HepG2 (cell line): Measurements from ENCODE around the gene ZMIZ1. TPM values are rescaled to one million over a fixed set of nuclear protein-coding genes. Genes with fewer than 3 reads are reported as not detected.

Experiments
- ATAC-seq: fragments of 200-7000 bp; cut with Tn5 transposase; 3 replicates; pipeline ENCODE4 v1.9.1; 2020; ENCODE audit warnings: mild to moderate bottlenecking, moderate library complexity
- BruUV-seq: library from RNA; stranded (reverse); fragments of 400-500 nt; replicated peaks from 2 replicates; lab custom pipeline; 2021; lab: Mats Ljungman, UMichigan
- CTCF ChIA-PET: fragments of 300-600 bp; formaldehyde crosslinking; extraction: SDS; loops from one replicate; lab custom pipeline; 2021; ENCODE audit warnings: low total read pairs, inconsistent platforms, low intra/inter-chr PET ratio; lab: Yijun Ruan, JAX
- POLR2A ChIA-PET: fragments of 350-600 bp; sonication (Branson Sonifier 250); formaldehyde crosslinking; loops from one replicate; lab custom pipeline; 2020; ENCODE audit warnings: antibody characterized with exemption, inconsistent platforms; lab: Yijun Ruan, JAX
- DNase-seq: peaks from one replicate; pipeline ENCODE4 v3.0.0-alpha.2; 2015; ENCODE audit warnings: low spot score
- FAIRE-seq: peaks from 3 replicates; lab custom pipeline; 2011; peaks lifted over from hg19 to GRCh38; lab: Jason Lieb, UNC
- H2AFZ ChIP-seq: one replicate; pipeline ENCODE4 v1.6.1; 2011; ENCODE audit warnings: low read length, inconsistent platforms
- H3K27ac ChIP-seq: fragments of 300-600 bp; 3 replicates; pipeline ENCODE4 v1.8.0; 2011; ENCODE audit warnings: mixed run types, mild to moderate bottlenecking, mixed read lengths, low read length, inconsistent platforms; ENCODE audit not compliant: insufficient read depth; ENCODE audit errors: extremely low read length
- H3K27me3 ChIP-seq, 2 experiments: fragments of 200-600 bp in 1 of 2; 2 replicates in 1 of 2; 3 replicates in 1 of 2; pipeline versions ENCODE4 v1.6.0 to v1.8.0; 2011; ENCODE audit warnings: low read length in 2 of 2, mild to moderate bottlenecking in 2 of 2, moderate library complexity in 2 of 2, inconsistent platforms in 1 of 2; ENCODE audit not compliant: insufficient read depth in 2 of 2, control insufficient read depth in 1 of 2
- H3K36me3 ChIP-seq, 2 experiments: fragments of 200-600 bp in 1 of 2; replicated peaks in 1 of 2; 2 replicates in 1 of 2; 3 replicates in 1 of 2; pipeline versions ENCODE4 v1.5.1 to v1.8.0; 2011; ENCODE audit warnings: low read length in 2 of 2, inconsistent platforms in 1 of 2; ENCODE audit not compliant: insufficient read depth in 2 of 2, control insufficient read depth in 1 of 2
- H3K4me1 ChIP-seq: 2 replicates; pipeline ENCODE4 v1.5.1; 2012; ENCODE audit warnings: low read length, inconsistent platforms; ENCODE audit not compliant: insufficient read depth
- H3K4me2 ChIP-seq: 2 replicates; pipeline ENCODE4 v1.6.0; 2011; ENCODE audit warnings: low read depth, low read length, inconsistent platforms
- H3K4me3 ChIP-seq, 3 experiments: fragments of 200-600 bp in 1 of 3; sonication (generic), shearing (Covaris generic) in 1 of 3; replicated peaks in 1 of 3; 2 replicates each; pipeline ENCODE4 v1.5.1; 2011 to 2016; ENCODE audit warnings: low read length in 3 of 3, inconsistent platforms in 2 of 3, low read depth in 2 of 3, mild to moderate bottlenecking in 2 of 3, control low read depth in 1 of 3, mixed read lengths in 1 of 3; ENCODE audit not compliant: insufficient read depth in 1 of 3
- H3K79me2 ChIP-seq: one replicate; pipeline ENCODE4 v1.6.1; 2011; ENCODE audit warnings: low read length, inconsistent platforms; ENCODE audit not compliant: insufficient read depth
- H3K9ac ChIP-seq: 2 replicates; pipeline ENCODE4 v1.6.0; 2011; ENCODE audit warnings: mild to moderate bottlenecking, low read depth, low read length, inconsistent platforms; ENCODE audit not compliant: insufficient read depth
- H3K9me3 ChIP-seq: 2 replicates; pipeline ENCODE4 v1.5.1; 2012; ENCODE audit warnings: mild to moderate bottlenecking, low read length
- H4K20me1 ChIP-seq: 2 replicates; pipeline ENCODE4 v1.6.0; 2011; ENCODE audit warnings: inconsistent platforms, mild to moderate bottlenecking, low read length, moderate library complexity; ENCODE audit not compliant: insufficient read depth
- ADNP ChIP-seq: sonication (generic); formaldehyde crosslinking; IDR thresholded peaks from 2 replicates; pipeline ENCODE4 v1.4.0; 2020; ENCODE audit warnings: missing genetic modification reagents
- DRAP1 ChIP-seq: IDR thresholded peaks from 2 replicates; pipeline ENCODE4 v1.6.1; 2016; ENCODE audit warnings: missing genetic modification reagents, missing compliant biosample characterization
- EEA1 ChIP-seq: sonication (generic); formaldehyde crosslinking; IDR thresholded peaks from 2 replicates; pipeline ENCODE4 v1.5.1; 2020; ENCODE audit warnings: mild to moderate bottlenecking, missing genetic modification reagents, borderline replicate concordance
- HIVEP1 ChIP-seq: sonication (generic); formaldehyde crosslinking; IDR thresholded peaks from 2 replicates; pipeline ENCODE4 v1.4.0; 2020; ENCODE audit warnings: mild to moderate bottlenecking, missing genetic modification reagents
- KDM2A ChIP-seq: sonication (generic); formaldehyde crosslinking; IDR thresholded peaks from 2 replicates; pipeline ENCODE4 v1.4.0; 2020; ENCODE audit warnings: low read depth, missing genetic modification reagents, borderline replicate concordance
- MYC ChIP-seq: sonication (generic); formaldehyde crosslinking; IDR thresholded peaks from 2 replicates; pipeline ENCODE4 v1.9.0; 2021; ENCODE audit warnings: missing genetic modification reagents, borderline replicate concordance
- NONO ChIP-seq, 2 experiments: fragments of 450-650 bp in 1 of 2; sonication (generic) in 1 of 2; formaldehyde crosslinking in 1 of 2; IDR thresholded peaks in 1 of 2; conservative IDR thresholded peaks in 1 of 2; 2 replicates each; pipeline versions ENCODE4 v1.6.1 to v1.8.0; 2017 to 2022; ENCODE audit warnings: mild to moderate bottlenecking in 1 of 2, missing genetic modification reagents in 1 of 2, moderate library complexity in 1 of 2
- SNRNP70 ChIP-seq: fragments of 200-400 bp; formaldehyde crosslinking; IDR thresholded peaks from 2 replicates; pipeline ENCODE4 v1.6.1; 2017; ENCODE audit warnings: mild to moderate bottlenecking, low read depth, low read length, moderate library complexity
- ZBTB7A ChIP-seq: sonication (generic); formaldehyde crosslinking; IDR thresholded peaks from 2 replicates; pipeline ENCODE4 v1.8.0; 2022; ENCODE audit warnings: mild to moderate bottlenecking, missing genetic modification reagents
- ZFP36 ChIP-seq: fragments of 150-350 bp; IDR thresholded peaks from 2 replicates; pipeline ENCODE4 v1.6.1; 2018; ENCODE audit warnings: borderline replicate concordance, low read length, low read depth; ENCODE audit not compliant: partially characterized antibody
- WGBS: methylation state at CpG from one replicate; pipeline ENCODE4 v1.1.6; 2017; ENCODE audit warnings: low lambda C conversion rate; 5-methylcytosine and 5-hydroxymethylcytosine counted together
- in situ Hi-C: cut with HindIII; loops from 2 replicates; pipeline ENCODE4 v1.10.0; 2017; ENCODE audit warnings: low pct_unique_long_range_greater_than_20kb; ENCODE audit not compliant: extremely low pct_ligation_motif_present
- intact Hi-C: fragments of 100-400 bp; cut with micrococcal nuclease; formaldehyde crosslinking; loops from one replicate; pipeline ENCODE4 v1.10.0; 2022; ENCODE audit not compliant: unreplicated experiment
- polyA plus RNA-seq, 8 experiments: library from polyadenylated mRNA; depleted of rRNA in 3 of 8; stranded (reverse) in 7 of 8; unstranded in 1 of 8; fragments of >200 nt; fragmentation: Illumina TruSeq in 4 of 8; extraction: Trizol in 4 of 8; gene quantifications; 2 replicates each; pipeline versions ENCODE4 v1.2.1 to v1.2.3, GENCODE V29; 2011 to 2016; ENCODE audit warnings: low read depth in 4 of 8, missing spikeins in 1 of 8, mixed read lengths in 1 of 8; ENCODE audit not compliant: insufficient read depth in 1 of 8
- total RNA-seq, 5 experiments: library from RNA; depleted of rRNA; stranded (reverse); fragments of >200 nt; fragmentation: Illumina TruSeq; extraction: Trizol; gene quantifications; 2 replicates each; pipeline ENCODE4 v1.2.3, GENCODE V29; 2016; ENCODE audit warnings: low read depth in 1 of 5
- TF ChIP-seq, protein P1 (sequence below): sonication (generic); formaldehyde crosslinking; IDR thresholded peaks from 2 replicates; pipeline ENCODE4 v1.5.1; 2020; ENCODE audit warnings: mild to moderate bottlenecking, missing genetic modification reagents, moderate library complexity

Gene ZMIZ1
- total and polyA plus RNA-seq, 2 of the 13 experiments (the other 11 are each of a cell fraction or from before 2014, with no cell fraction given), result 5.3 to 10.2 TPM

GRCh38 chr10:79056361-79056735 is 12.4 kb upstream of the ZMIZ1 start (continued):
- TF ChIP-seq KDM2A (CRISPR knock-in tag) (no peak), MYC (0 out of 2 replicates have a peak, but pooled peaks have one; percentile 17), SNRNP70 (no peak), EEA1 (CRISPR knock-in tag) (no peak), DRAP1 (no peak), ADNP (CRISPR knock-in tag) (0 out of 2 replicates have a peak, but pooled peaks have one; percentile 14), ZFP36 (no peak)

GRCh38 chr10:79056736-79057391 is 11.9 kb upstream of the ZMIZ1 start:
- FAIRE-seq (no peak), ATAC-seq (no peak), DNase-seq (no peak)
- peaks cover 99% of the 10 kb centered on the region for H3K4me1 ChIP-seq
- H3K9me3 ChIP-seq, result no peaks in the 10 kb centered on the region
- no peak overlapping the region for H3K9ac ChIP-seq
- no peaks in the 10 kb centered on the region; a peak in 1 of 5 replicates for H3K27me3 ChIP-seq
- no peak overlapping the region for H3K27ac ChIP-seq
- no peak overlapping the region for H3K4me2 ChIP-seq
- TF ChIP-seq ZBTB7A (CRISPR knock-in tag), result 0 out of 2 replicates have a peak, but pooled peaks have one; percentile 4
- TF ChIP-seq, protein P1, sequence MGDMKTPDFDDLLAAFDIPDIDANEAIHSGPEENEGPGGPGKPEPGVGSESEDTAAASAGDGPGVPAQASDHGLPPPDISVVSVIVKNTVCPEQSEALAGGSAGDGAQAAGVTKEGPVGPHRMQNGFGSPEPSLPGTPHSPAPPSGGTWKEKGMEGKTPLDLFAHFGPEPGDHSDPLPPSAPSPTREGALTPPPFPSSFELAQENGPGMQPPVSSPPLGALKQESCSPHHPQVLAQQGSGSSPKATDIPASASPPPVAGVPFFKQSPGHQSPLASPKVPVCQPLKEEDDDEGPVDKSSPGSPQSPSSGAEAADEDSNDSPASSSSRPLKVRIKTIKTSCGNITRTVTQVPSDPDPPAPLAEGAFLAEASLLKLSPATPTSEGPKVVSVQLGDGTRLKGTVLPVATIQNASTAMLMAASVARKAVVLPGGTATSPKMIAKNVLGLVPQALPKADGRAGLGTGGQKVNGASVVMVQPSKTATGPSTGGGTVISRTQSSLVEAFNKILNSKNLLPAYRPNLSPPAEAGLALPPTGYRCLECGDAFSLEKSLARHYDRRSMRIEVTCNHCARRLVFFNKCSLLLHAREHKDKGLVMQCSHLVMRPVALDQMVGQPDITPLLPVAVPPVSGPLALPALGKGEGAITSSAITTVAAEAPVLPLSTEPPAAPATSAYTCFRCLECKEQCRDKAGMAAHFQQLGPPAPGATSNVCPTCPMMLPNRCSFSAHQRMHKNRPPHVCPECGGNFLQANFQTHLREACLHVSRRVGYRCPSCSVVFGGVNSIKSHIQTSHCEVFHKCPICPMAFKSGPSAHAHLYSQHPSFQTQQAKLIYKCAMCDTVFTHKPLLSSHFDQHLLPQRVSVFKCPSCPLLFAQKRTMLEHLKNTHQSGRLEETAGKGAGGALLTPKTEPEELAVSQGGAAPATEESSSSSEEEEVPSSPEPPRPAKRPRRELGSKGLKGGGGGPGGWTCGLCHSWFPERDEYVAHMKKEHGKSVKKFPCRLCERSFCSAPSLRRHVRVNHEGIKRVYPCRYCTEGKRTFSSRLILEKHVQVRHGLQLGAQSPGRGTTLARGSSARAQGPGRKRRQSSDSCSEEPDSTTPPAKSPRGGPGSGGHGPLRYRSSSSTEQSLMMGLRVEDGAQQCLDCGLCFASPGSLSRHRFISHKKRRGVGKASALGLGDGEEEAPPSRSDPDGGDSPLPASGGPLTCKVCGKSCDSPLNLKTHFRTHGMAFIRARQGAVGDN (CRISPR knock-in tag), result peak; percentile 49; the same call in 1 of the 2 replicates
- TF ChIP-seq NONO (IDR thresholded peaks at IDR 0.05), result no peak
- TF ChIP-seq NONO (CRISPR knock-in tag; conservative IDR thresholded peaks at IDR 0.05), result 0 out of 2 replicates have a peak, but pooled peaks have one; percentile 26
- TF ChIP-seq HIVEP1 (CRISPR knock-in tag), result no peak
- H3K79me2 ChIP-seq, result no peaks in the 10 kb centered on the region
- no peak overlapping the region for H3K4me3 ChIP-seq
- CTCF ChIA-PET, result no interaction called here
- POLR2A ChIA-PET, result no interaction called here
- H2AFZ ChIP-seq, result no peak overlapping the region
- in situ Hi-C loops (no loop called here), intact Hi-C loops (loop anchor here (10.0 kb wide), 1 partner anchor 282 kb away; no protein-coding TSS in a partner anchor)
- no TSS peak for BruUV-seq
- H4K20me1 ChIP-seq, result no peaks in the 10 kb centered on the region
- WGBS, result 72% methylated on average over 12 of the region's 14 CpGs
- no peaks in the 10 kb centered on the region for H3K36me3 ChIP-seq
